ENCODE data around the gene KCTD5.

DNA sequence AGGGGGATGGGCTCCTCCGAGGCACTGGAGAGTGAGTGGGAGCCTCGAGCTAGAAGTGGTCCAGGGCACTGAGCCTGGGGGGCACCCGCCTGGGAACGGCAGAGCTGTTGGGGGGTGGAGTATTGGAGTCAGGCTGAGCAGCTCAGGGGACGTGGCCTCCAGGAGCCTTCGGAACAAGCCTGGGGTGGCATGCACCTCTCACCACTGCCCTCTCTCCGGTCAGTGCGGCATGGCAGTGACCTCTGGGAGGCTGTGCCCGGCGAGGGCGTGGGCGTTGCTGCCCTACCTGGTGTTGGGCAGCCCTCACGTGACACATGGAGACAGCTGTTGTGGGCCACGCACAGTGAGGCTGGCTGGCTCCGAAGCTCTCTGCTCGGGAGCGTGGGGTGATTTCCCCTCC, 23.8 kb downstream of the KCTD5 start:
- TF ChIP-seq, protein P1, sequence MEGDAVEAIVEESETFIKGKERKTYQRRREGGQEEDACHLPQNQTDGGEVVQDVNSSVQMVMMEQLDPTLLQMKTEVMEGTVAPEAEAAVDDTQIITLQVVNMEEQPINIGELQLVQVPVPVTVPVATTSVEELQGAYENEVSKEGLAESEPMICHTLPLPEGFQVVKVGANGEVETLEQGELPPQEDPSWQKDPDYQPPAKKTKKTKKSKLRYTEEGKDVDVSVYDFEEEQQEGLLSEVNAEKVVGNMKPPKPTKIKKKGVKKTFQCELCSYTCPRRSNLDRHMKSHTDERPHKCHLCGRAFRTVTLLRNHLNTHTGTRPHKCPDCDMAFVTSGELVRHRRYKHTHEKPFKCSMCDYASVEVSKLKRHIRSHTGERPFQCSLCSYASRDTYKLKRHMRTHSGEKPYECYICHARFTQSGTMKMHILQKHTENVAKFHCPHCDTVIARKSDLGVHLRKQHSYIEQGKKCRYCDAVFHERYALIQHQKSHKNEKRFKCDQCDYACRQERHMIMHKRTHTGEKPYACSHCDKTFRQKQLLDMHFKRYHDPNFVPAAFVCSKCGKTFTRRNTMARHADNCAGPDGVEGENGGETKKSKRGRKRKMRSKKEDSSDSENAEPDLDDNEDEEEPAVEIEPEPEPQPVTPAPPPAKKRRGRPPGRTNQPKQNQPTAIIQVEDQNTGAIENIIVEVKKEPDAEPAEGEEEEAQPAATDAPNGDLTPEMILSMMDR (IDR thresholded peaks at IDR 0.05; ENCODE audit: borderline replicate concordance, extremely low read depth, low read length, poor library complexity, severe bottlenecking): no peak
- no peak for TF ChIP-seq EZH2 (IDR thresholded peaks at IDR 0.05; ENCODE audit: borderline replicate concordance, low read depth, low read length, severe bottlenecking)

All from DND-41 (cell line).